ENCODE measurements around the gene RAB11FIP3. TPM values are rescaled to one million over a fixed set of nuclear protein-coding genes. Genes with fewer than 3 reads are reported as not detected.

Gene RAB11FIP3
- total RNA-seq, 2 donors from 2014 or later, result 33.2 to 93.2 TPM

- TF ChIP-seq POLR2AphosphoS5 (IDR thresholded peaks at IDR 0.05) (no peak), CTCF (IDR thresholded peaks at IDR 0.05) (no peak), POLR2A (IDR thresholded peaks at IDR 0.05) (no peak)
- H3K27ac ChIP-seq, result peak overlapping the region; percentile 76 to 93
- intact Hi-C loops (cut with DNase I), result no loop called here
- no peaks in the 10 kb centered on the region for H3K27me3 ChIP-seq (replicated peaks; ENCODE audit: insufficient read depth)
- H3K4me1 ChIP-seq (replicated peaks), result peaks cover 11% of the 10 kb centered on the region
- 2% methylated on average over 22 of the region's 22 CpGs for WGBS
- no peak for DNase-seq (ENCODE audit: low spot score)
- H3K4me3 ChIP-seq, result peak overlapping the region; percentile 66 to 83
- no peaks in the 10 kb centered on the region for H3K9me3 ChIP-seq
- no peaks in the 10 kb centered on the region for H3K36me3 ChIP-seq
These were observed 28.8 kb upstream of the RAB11FIP3 start for GRCh38 chr16:396605-397004.

GRCh38 chr16:397135-397661 is 28.3 kb upstream of the RAB11FIP3 start, which contains the start of gene NME4:
TSS of gene NME4 (plus strand) at chr16:397199. CDS start at chr16:397223, 24 bp downstream.
- H3K4me3 ChIP-seq, result peak within 1 kb of the TSS; percentile 66 to 83
- intact Hi-C loops (cut with DNase I), result no loop called here
- peak within 1 kb of the TSS; percentile 76 to 93 for H3K27ac ChIP-seq
- H3K9me3 ChIP-seq, result no peaks in the 10 kb centered on the region
- peaks cover 11% of the 10 kb centered on the region for H3K4me1 ChIP-seq (replicated peaks)
- TF ChIP-seq CTCF (IDR thresholded peaks at IDR 0.05) (no peak), POLR2A (IDR thresholded peaks at IDR 0.05) (no peak), POLR2AphosphoS5 (IDR thresholded peaks at IDR 0.05) (no peak)
- H3K27me3 ChIP-seq (replicated peaks; ENCODE audit: insufficient read depth), result no peaks in the 10 kb centered on the region
- DNase-seq (ENCODE audit: low spot score), result no peak
- H3K36me3 ChIP-seq, result no peaks in the 10 kb centered on the region
- under 1% methylated on average over 35 of the region's 75 CpGs for WGBS

- Histone ChIP-seq H3K27ac (peak overlapping the region; percentile 76 to 93), H3K27me3 (replicated peaks; ENCODE audit: insufficient read depth) (no peaks in the 10 kb centered on the region), H3K9me3 (no peaks in the 10 kb centered on the region), H3K36me3 (no peaks in the 10 kb centered on the region), H3K4me1 (replicated peaks) (peaks cover 11% of the 10 kb centered on the region), H3K4me3 (peak overlapping the region; percentile 66 to 83)
- 18% methylated on average over 25 of the region's 29 CpGs for WGBS
- peak; percentile 82 for DNase-seq (ENCODE audit: low spot score)
- intact Hi-C loops (cut with DNase I), result no loop called here
- TF ChIP-seq CTCF (IDR thresholded peaks at IDR 0.05) (peak in 3 of 4 experiments; percentile 21 to 74 (median 68)), POLR2A (IDR thresholded peaks at IDR 0.05) (no peak)
These were observed 27.6 kb upstream of the RAB11FIP3 start for GRCh38 chr16:397736-398332.

DNA sequence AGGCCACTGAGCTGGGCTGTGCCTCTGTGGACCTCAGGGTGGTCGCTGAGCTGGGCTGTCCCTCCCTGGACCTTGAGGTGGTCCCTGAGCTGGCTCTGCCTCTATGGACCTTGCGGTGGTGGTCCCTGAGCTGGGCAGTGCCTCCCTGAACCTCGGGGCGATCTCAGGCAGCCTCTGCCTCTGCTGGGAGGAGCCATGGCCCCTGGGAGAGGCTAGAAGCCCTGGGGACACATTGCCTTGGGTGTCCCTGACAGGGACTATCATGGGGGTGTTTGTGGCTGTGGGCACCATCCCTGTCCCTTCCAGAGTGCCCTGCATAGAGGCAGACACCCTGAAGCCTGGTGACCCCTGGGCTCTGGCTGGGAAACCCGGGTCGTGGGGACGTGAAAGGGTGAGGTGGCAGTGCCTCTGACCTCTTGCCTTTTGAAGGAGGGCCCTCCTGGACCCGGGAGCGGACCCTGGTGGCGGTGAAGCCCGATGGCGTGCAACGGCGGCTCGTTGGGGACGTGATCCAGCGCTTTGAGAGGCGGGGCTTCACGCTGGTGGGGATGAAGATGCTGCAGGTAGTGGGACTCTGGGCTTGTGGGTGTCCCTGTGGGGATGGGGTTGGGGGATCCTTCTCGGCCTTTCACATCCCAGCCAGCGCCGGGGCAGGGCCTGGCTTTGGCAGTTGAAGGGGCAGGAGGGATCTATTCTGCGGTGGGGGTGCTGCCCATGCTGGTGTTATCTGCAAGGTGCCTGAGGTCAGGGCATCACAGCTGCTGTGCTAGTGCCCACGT is 26.7 kb upstream of the RAB11FIP3 start:
- WGBS, result 87% methylated on average over 20 of the region's 24 CpGs
- Histone ChIP-seq H3K4me1 (replicated peaks) (peaks cover 11% of the 10 kb centered on the region), H3K36me3 (no peaks in the 10 kb centered on the region), H3K9me3 (no peaks in the 10 kb centered on the region), H3K27ac (peak overlapping the region; percentile 76 to 93), H3K4me3 (peak overlapping the region in 1 of 2 donors; percentile 83), H3K27me3 (replicated peaks; ENCODE audit: insufficient read depth) (no peaks in the 10 kb centered on the region)
- intact Hi-C loops (cut with DNase I), result no loop called here
- TF ChIP-seq POLR2AphosphoS5 (IDR thresholded peaks at IDR 0.05), result no peak
- TF ChIP-seq CTCF (IDR thresholded peaks at IDR 0.05), result no peak
- TF ChIP-seq POLR2A (IDR thresholded peaks at IDR 0.05), result no peak
- no peak for DNase-seq (ENCODE audit: low spot score)

Measured in prostate gland (tissue), 2 donors.